Vagina (tissue), 2 donors: ENCODE results near the gene XPA.
"Not testable (repeated sequence)": the region's sequence is repeated elsewhere in the genome, so short reads cannot be mapped to it uniquely, and the experiment has no call there.

Experiments used
- POLR2AphosphoS5 ChIP-seq, 2 donors: sonication (generic); formaldehyde crosslinking; IDR thresholded peaks; one replicate each; pipeline ENCODE4 v1.9.0; 2017; ENCODE audit warnings: antibody characterized with exemption in 2 of 2, mild to moderate bottlenecking in 2 of 2, low read depth in 1 of 2; ENCODE audit not compliant: insufficient read depth in 1 of 2
- TF ChIP-seq, protein P1 (sequence below), 3 experiments: fragments of 450-650 bp in 2 of 3; fragments of 200-600 bp in 1 of 3; sonication (generic) in 1 of 3; IDR thresholded peaks; one replicate each; pipeline ENCODE4 v1.5.1; 2017 to 2019; ENCODE audit warnings: antibody characterized with exemption in 3 of 3, mild to moderate bottlenecking in 2 of 3, moderate library complexity in 2 of 3

DNA sequence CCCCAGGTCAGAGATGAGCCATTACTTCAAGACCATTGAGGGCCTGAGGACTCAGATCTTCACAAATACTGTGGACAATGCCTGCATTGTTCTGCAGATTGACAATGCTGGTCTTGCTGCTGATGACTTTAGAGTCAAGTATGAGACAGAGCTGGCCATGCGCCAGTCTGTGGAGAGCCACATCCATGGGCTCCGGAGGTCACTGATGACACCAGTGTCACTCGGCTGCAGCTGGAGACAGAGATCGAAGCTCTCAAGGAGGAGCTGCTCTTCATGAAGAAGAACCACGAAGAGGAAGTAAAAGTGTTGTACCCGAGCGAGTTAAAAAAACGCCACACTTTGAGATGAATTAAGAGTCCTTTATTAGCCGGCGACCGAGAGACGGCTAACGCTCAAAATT is 2.1 kb upstream of the XPA start:
- TF ChIP-seq, protein P1, sequence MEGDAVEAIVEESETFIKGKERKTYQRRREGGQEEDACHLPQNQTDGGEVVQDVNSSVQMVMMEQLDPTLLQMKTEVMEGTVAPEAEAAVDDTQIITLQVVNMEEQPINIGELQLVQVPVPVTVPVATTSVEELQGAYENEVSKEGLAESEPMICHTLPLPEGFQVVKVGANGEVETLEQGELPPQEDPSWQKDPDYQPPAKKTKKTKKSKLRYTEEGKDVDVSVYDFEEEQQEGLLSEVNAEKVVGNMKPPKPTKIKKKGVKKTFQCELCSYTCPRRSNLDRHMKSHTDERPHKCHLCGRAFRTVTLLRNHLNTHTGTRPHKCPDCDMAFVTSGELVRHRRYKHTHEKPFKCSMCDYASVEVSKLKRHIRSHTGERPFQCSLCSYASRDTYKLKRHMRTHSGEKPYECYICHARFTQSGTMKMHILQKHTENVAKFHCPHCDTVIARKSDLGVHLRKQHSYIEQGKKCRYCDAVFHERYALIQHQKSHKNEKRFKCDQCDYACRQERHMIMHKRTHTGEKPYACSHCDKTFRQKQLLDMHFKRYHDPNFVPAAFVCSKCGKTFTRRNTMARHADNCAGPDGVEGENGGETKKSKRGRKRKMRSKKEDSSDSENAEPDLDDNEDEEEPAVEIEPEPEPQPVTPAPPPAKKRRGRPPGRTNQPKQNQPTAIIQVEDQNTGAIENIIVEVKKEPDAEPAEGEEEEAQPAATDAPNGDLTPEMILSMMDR (IDR thresholded peaks at IDR 0.05), result not testable (repeated sequence)
- not testable (repeated sequence) for TF ChIP-seq POLR2AphosphoS5 (IDR thresholded peaks at IDR 0.05; ENCODE audit: insufficient read depth in 1 of 2, low read depth in 1 of 2)
